GM18861 (cell line): ENCODE results near the gene MICU2.

ENCODE experiments used
- ATAC-seq: cut with Tn5 transposase; IDR thresholded peaks from one replicate; pipeline ENCODE4 v1.9.1; 2021; ENCODE audit not compliant: unreplicated experiment

The MICU2 gene

GRCh38 chr13:21504379-21504778 lies 99.6 kb downstream of the MICU2 start:
- no peak for ATAC-seq

- no peak for ATAC-seq
Measured at GRCh38 chr13:21501686-21502085, 102.3 kb downstream of the MICU2 start.

- ATAC-seq: no peak
Measured at GRCh38 chr13:21486322-21486721, 117.6 kb downstream of the MICU2 start.

GRCh38 chr13:21483748-21484147 lies 120.2 kb downstream of the MICU2 start:
- no peak for ATAC-seq

- ATAC-seq: no peak
Measured at GRCh38 chr13:21481359-21481758, 122.6 kb downstream of the MICU2 start.

- ATAC-seq: no peak
Measured at GRCh38 chr13:21478881-21479808, 124.8 kb downstream of the MICU2 start.

- ATAC-seq: peak; percentile 79
Measured at GRCh38 chr13:21476893-21477472, 127.0 kb downstream of the MICU2 start.

GRCh38 chr13:21475115-21475514 lies 128.9 kb downstream of the MICU2 start:
- ATAC-seq: no peak

- no peak for ATAC-seq
Measured at GRCh38 chr13:21470785-21471184, 133.2 kb downstream of the MICU2 start.

GRCh38 chr13:21466527-21466926 lies 137.4 kb downstream of the MICU2 start:
- no peak for ATAC-seq

GRCh38 chr13:21465710-21466160 lies 138.2 kb downstream of the MICU2 start:
- no peak for ATAC-seq

- no peak for ATAC-seq
Measured at GRCh38 chr13:21463424-21463823, 140.5 kb downstream of the MICU2 start.

- ATAC-seq: no peak
Measured at GRCh38 chr13:21461131-21461530, 142.8 kb downstream of the MICU2 start.

- peak; percentile 69 for ATAC-seq
Measured at GRCh38 chr13:21458813-21459701, 144.9 kb downstream of the MICU2 start, which contains the start of gene ZDHHC20. Gene ZDHHC20 (minus strand): TSS chr13:21459303. CDS start chr13:21459171, 132 bp downstream.

GRCh38 chr13:21458451-21458812 lies 145.5 kb downstream of the MICU2 start:
- ATAC-seq: peak; percentile 23

- ATAC-seq: no peak
Measured at GRCh38 chr13:21453387-21454081, 150.4 kb downstream of the MICU2 start.

- no peak for ATAC-seq
Measured at GRCh38 chr13:21450936-21451335, 153.0 kb downstream of the MICU2 start.

- ATAC-seq: no peak
Measured at GRCh38 chr13:21446656-21447055, 157.3 kb downstream of the MICU2 start.

- no peak for ATAC-seq
Measured at GRCh38 chr13:21445759-21446158, 158.2 kb downstream of the MICU2 start.

GRCh38 chr13:21443171-21443570 lies 160.8 kb downstream of the MICU2 start:
- ATAC-seq: no peak
